H1 (cell line): ENCODE data around the gene ARID1B. TPM values are rescaled to one million over a fixed set of nuclear protein-coding genes. Genes with fewer than 3 reads are reported as not detected.

Source experiments
- CTCF ChIA-PET: fragments of 300-600 bp; sonication (Branson Sonifier 250); formaldehyde crosslinking; loops from one replicate; lab custom pipeline; 2021; ENCODE audit not compliant: partially characterized antibody; lab: Charles Lee
- POLR2A ChIA-PET: fragments of 300-600 bp; sonication (Branson Sonifier 250); formaldehyde crosslinking; loops from one replicate; lab custom pipeline; 2021; ENCODE audit warnings: inconsistent platforms; ENCODE audit not compliant: partially characterized antibody; lab: Charles Lee
- DNase-seq, 2 experiments: peaks; one replicate each; pipeline versions ENCODE4 v3.0.0 to v3.0.0-alpha.2; 2010 to 2022; ENCODE audit warnings: low spot score in 2 of 2, low read depth in 1 of 2, mixed read lengths in 1 of 2
- FAIRE-seq: peaks from 2 replicates; lab custom pipeline; 2011; peaks lifted over from hg19 to GRCh38; lab: Jason Lieb, UNC
- H2AFZ ChIP-seq: 2 replicates; pipeline ENCODE4 v1.8.1; 2012; ENCODE audit warnings: low read length, inconsistent platforms
- H2AK5ac ChIP-seq: 2 replicates; pipeline ENCODE4 v1.6.1; 2013; ENCODE audit warnings: low read depth, low read length
- H2BK120ac ChIP-seq: replicated peaks from 2 replicates; pipeline ENCODE3; 2013; ENCODE audit warnings: low read depth, low read length, inconsistent platforms
- H2BK12ac ChIP-seq: 2 replicates; pipeline ENCODE4 v1.6.1; 2013; ENCODE audit warnings: low read depth, low read length
- H2BK15ac ChIP-seq: 2 replicates; pipeline ENCODE4 v1.6.1; 2013; ENCODE audit warnings: low read length
- H2BK20ac ChIP-seq: 2 replicates; pipeline ENCODE4 v1.6.1; 2013; ENCODE audit warnings: low read length
- H2BK5ac ChIP-seq: 2 replicates; pipeline ENCODE4 v1.6.1; 2013; ENCODE audit warnings: low read depth, low read length
- H3K14ac ChIP-seq: 2 replicates; pipeline ENCODE4 v1.6.1; 2013; ENCODE audit warnings: inconsistent platforms; ENCODE audit not compliant: insufficient read length
- H3K18ac ChIP-seq: 2 replicates; pipeline ENCODE4 v1.6.1; 2013; ENCODE audit warnings: low read length; ENCODE audit errors: extremely low read depth
- H3K23ac ChIP-seq: 2 replicates; pipeline ENCODE4 v1.6.1; 2013; ENCODE audit warnings: inconsistent platforms; ENCODE audit not compliant: insufficient read length
- H3K23me2 ChIP-seq: 2 replicates; pipeline ENCODE4 v1.6.1; 2013; ENCODE audit warnings: low read depth, low read length
- H3K27ac ChIP-seq: 2 replicates; pipeline ENCODE4 v1.6.1; 2011; ENCODE audit warnings: low read depth, low read length, inconsistent platforms
- H3K27me3 ChIP-seq, 4 experiments: replicated peaks in 1 of 4; 1 replicate in 1 of 4; 2 replicates in 3 of 4; pipeline versions ENCODE4 v1.6.1 to v1.8.1; 2011 to 2013; ENCODE audit warnings: low read length in 3 of 4, mild to moderate bottlenecking in 3 of 4, inconsistent platforms in 2 of 4, mixed read lengths in 2 of 4, moderate library complexity in 1 of 4; ENCODE audit not compliant: control insufficient read depth in 3 of 4, insufficient read depth in 3 of 4; ENCODE audit errors: extremely low read depth in 1 of 4
- H3K36me3 ChIP-seq, 4 experiments: 2 replicates each; pipeline versions ENCODE4 v1.6.1 to v1.8.1; 2011 to 2013; ENCODE audit warnings: mild to moderate bottlenecking in 4 of 4, low read length in 3 of 4, moderate library complexity in 2 of 4, control low read depth in 1 of 4, inconsistent platforms in 1 of 4; ENCODE audit not compliant: insufficient read depth in 4 of 4, control insufficient read depth in 2 of 4
- H3K4ac ChIP-seq: replicated peaks from 2 replicates; pipeline ENCODE3; 2013; ENCODE audit warnings: low read length, low read depth, mixed read lengths, inconsistent platforms; ENCODE audit not compliant: insufficient read length
- H3K4me1 ChIP-seq, 4 experiments: replicated peaks in 1 of 4; 1 replicate in 1 of 4; 2 replicates in 3 of 4; pipeline versions ENCODE4 v1.6.1 to v1.8.1; 2011 to 2013; ENCODE audit warnings: low read length in 3 of 4, inconsistent platforms in 2 of 4, mixed read lengths in 1 of 4; ENCODE audit not compliant: insufficient read depth in 4 of 4, control insufficient read depth in 3 of 4
- H3K4me2 ChIP-seq, 2 experiments: 2 replicates each; pipeline versions ENCODE4 v1.6.1 to v1.8.1; 2011 to 2013; ENCODE audit warnings: low read depth in 2 of 2, low read length in 2 of 2, control low read depth in 1 of 2, inconsistent platforms in 1 of 2, mild to moderate bottlenecking in 1 of 2; ENCODE audit not compliant: insufficient read depth in 1 of 2
- H3K4me3 ChIP-seq, 4 experiments: fragments of 200-600, 300-600 bp in 1 of 4; sonication (generic), shearing (Covaris generic), sonication (Bioruptor Twin) in 1 of 4; 2 replicates each; pipeline versions ENCODE4 v1.5.1 to v1.8.1; 2011 to 2016; ENCODE audit warnings: low read length in 4 of 4, low read depth in 3 of 4, control low read depth in 2 of 4, inconsistent platforms in 2 of 4, mild to moderate bottlenecking in 2 of 4, mixed read lengths in 1 of 4, moderate library complexity in 1 of 4; ENCODE audit not compliant: insufficient read depth in 2 of 4; ENCODE audit errors: extremely low read depth in 1 of 4
- H3K56ac ChIP-seq: replicated peaks from 2 replicates; pipeline ENCODE3; 2013; ENCODE audit warnings: low read depth, mild to moderate bottlenecking, mixed read lengths, low read length, inconsistent platforms; ENCODE audit not compliant: insufficient read length
- H3K79me1 ChIP-seq: 2 replicates; pipeline ENCODE4 v1.6.1; 2013; ENCODE audit warnings: low read depth, low read length, control low read depth
- H3K79me2 ChIP-seq, 2 experiments: 2 replicates each; pipeline versions ENCODE4 v1.6.1 to v1.8.1; 2012 to 2013; ENCODE audit warnings: low read length in 2 of 2, mild to moderate bottlenecking in 2 of 2, inconsistent platforms in 1 of 2; ENCODE audit not compliant: insufficient read depth in 2 of 2, control insufficient read depth in 1 of 2
- H3K9ac ChIP-seq, 4 experiments: replicated peaks in 1 of 4; 1 replicate in 1 of 4; 2 replicates in 3 of 4; pipeline versions ENCODE4 v1.6.1 to v1.8.1; 2011 to 2013; ENCODE audit warnings: low read depth in 3 of 4, low read length in 3 of 4, control low read depth in 2 of 4, mild to moderate bottlenecking in 2 of 4, moderate library complexity in 2 of 4, inconsistent platforms in 1 of 4; ENCODE audit errors: extremely low read depth in 1 of 4
- H3K9me3 ChIP-seq, 2 experiments: 2 replicates each; pipeline versions ENCODE4 v1.6.1 to v1.8.1; 2012 to 2013; ENCODE audit warnings: mild to moderate bottlenecking in 2 of 2, moderate library complexity in 2 of 2, control low read depth in 1 of 2, inconsistent platforms in 1 of 2, low read depth in 1 of 2, low read length in 1 of 2, mixed read lengths in 1 of 2; ENCODE audit not compliant: insufficient read depth in 2 of 2
- H4K20me1 ChIP-seq, 2 experiments: replicated peaks in 1 of 2; 2 replicates each; pipeline versions ENCODE3 to v1.8.1; 2011 to 2013; ENCODE audit warnings: inconsistent platforms in 2 of 2, low read length in 2 of 2, mild to moderate bottlenecking in 1 of 2; ENCODE audit not compliant: insufficient read depth in 2 of 2, control insufficient read depth in 1 of 2
- H4K5ac ChIP-seq: 2 replicates; pipeline ENCODE4 v1.6.1; 2013; ENCODE audit warnings: low read length, low read depth, mixed read lengths, inconsistent platforms; ENCODE audit not compliant: insufficient read length
- H4K8ac ChIP-seq: 2 replicates; pipeline ENCODE4 v1.8.0; 2013; ENCODE audit warnings: mild to moderate bottlenecking, moderate library complexity, low read length, inconsistent platforms; ENCODE audit not compliant: insufficient read depth; ENCODE audit errors: extremely low read depth
- H4K91ac ChIP-seq: replicated peaks from 2 replicates; pipeline ENCODE3; 2013; ENCODE audit warnings: low read length, mixed read lengths, inconsistent platforms; ENCODE audit not compliant: insufficient read length
- EGR1 ChIP-seq: IDR thresholded peaks from 2 replicates; pipeline ENCODE4 v1.6.1; 2011; ENCODE audit warnings: low read depth, low read length, borderline replicate concordance
- FOSL1 ChIP-seq: IDR thresholded peaks from 2 replicates; pipeline ENCODE4 v1.6.1; 2011; ENCODE audit warnings: mild to moderate bottlenecking, low read depth, low read length, moderate library complexity; ENCODE audit not compliant: insufficient read depth
- JUND ChIP-seq: IDR thresholded peaks from 2 replicates; pipeline ENCODE4 v1.6.1; 2011; ENCODE audit warnings: mild to moderate bottlenecking, improper control_type of control experiment, low read length
- MAFK ChIP-seq: IDR thresholded peaks from 2 replicates; pipeline ENCODE4 v1.6.1; 2012; ENCODE audit warnings: low read depth, mild to moderate bottlenecking, improper control_type of control experiment, low read length
- RAD21 ChIP-seq, 2 experiments: IDR thresholded peaks in 1 of 2; conservative IDR thresholded peaks in 1 of 2; 2 replicates each; pipeline ENCODE4 v1.6.1; 2011; ENCODE audit warnings: low read depth in 2 of 2, low read length in 2 of 2, improper control_type of control experiment in 1 of 2, inconsistent platforms in 1 of 2, mild to moderate bottlenecking in 1 of 2, moderate library complexity in 1 of 2
- SIX5 ChIP-seq: IDR thresholded peaks from 2 replicates; pipeline ENCODE4 v1.6.1; 2011; ENCODE audit warnings: mild to moderate bottlenecking, low read depth, low read length
- SP4 ChIP-seq: IDR thresholded peaks from 2 replicates; pipeline ENCODE4 v1.6.1; 2012; ENCODE audit warnings: low read length, inconsistent platforms
- SUZ12 ChIP-seq: fragments of 200-600 bp; sonication (generic); IDR thresholded peaks from 2 replicates; pipeline ENCODE4 v1.6.1; 2012; ENCODE audit warnings: mild to moderate bottlenecking, inconsistent platforms, low read length, moderate library complexity, mixed read lengths
- YY1 ChIP-seq: IDR thresholded peaks from 2 replicates; pipeline ENCODE4 v1.6.1; 2011; ENCODE audit warnings: low read depth, mild to moderate bottlenecking, low read length
- WGBS, 2 experiments: shearing (Covaris generic) in 1 of 2; methylation state at CpG; one replicate each; pipeline versions ENCODE4 v1.1.6 to v1.1.7; 2013 to 2015; ENCODE audit warnings: low lambda C conversion rate in 2 of 2, mixed read lengths in 2 of 2, inconsistent platforms in 1 of 2, low coverage in 1 of 2, missing lambda C conversion rate in 1 of 2; ENCODE audit not compliant: insufficient replicate concordance in 2 of 2, insufficient coverage in 1 of 2, insufficient read length in 1 of 2; ENCODE audit errors: extremely low coverage in 1 of 2, missing lambda C conversion rate in 1 of 2; 5-methylcytosine and 5-hydroxymethylcytosine counted together
- polyA plus RNA-seq, 7 experiments: library from polyadenylated mRNA; depleted of rRNA in 3 of 7; stranded (reverse) in 5 of 7; unstranded in 2 of 7; fragments of >200 nt in 5 of 7; fragments of 200-250 nt in 2 of 7; gene quantifications; 1 replicate in 5 of 7; 2 replicates in 1 of 7; 4 replicates in 1 of 7; pipeline versions ENCODE4 v1.2.1 to v1.2.3, GENCODE V29; 2011 to 2013; ENCODE audit warnings: missing spikeins in 2 of 7, mixed read lengths in 2 of 7
- total RNA-seq: library from RNA; stranded (reverse); fragmentation: NEBNext Ultra II Directional; extraction: Animal tissue kit (Norgen Biotek cat#: 25700); gene quantifications from 2 replicates; pipeline ENCODE4 v1.2.1, GENCODE V29; 2021
- TF ChIP-seq, protein P1 (sequence below): IDR thresholded peaks from 2 replicates; pipeline ENCODE4 v1.6.1; 2012; ENCODE audit warnings: low read length, inconsistent platforms

Gene ARID1B
- total and polyA plus RNA-seq, 2 of the 8 experiments (the other 6 are each of a cell fraction or from before 2014, with no cell fraction given): 24.3 to 70.3 TPM

DNA sequence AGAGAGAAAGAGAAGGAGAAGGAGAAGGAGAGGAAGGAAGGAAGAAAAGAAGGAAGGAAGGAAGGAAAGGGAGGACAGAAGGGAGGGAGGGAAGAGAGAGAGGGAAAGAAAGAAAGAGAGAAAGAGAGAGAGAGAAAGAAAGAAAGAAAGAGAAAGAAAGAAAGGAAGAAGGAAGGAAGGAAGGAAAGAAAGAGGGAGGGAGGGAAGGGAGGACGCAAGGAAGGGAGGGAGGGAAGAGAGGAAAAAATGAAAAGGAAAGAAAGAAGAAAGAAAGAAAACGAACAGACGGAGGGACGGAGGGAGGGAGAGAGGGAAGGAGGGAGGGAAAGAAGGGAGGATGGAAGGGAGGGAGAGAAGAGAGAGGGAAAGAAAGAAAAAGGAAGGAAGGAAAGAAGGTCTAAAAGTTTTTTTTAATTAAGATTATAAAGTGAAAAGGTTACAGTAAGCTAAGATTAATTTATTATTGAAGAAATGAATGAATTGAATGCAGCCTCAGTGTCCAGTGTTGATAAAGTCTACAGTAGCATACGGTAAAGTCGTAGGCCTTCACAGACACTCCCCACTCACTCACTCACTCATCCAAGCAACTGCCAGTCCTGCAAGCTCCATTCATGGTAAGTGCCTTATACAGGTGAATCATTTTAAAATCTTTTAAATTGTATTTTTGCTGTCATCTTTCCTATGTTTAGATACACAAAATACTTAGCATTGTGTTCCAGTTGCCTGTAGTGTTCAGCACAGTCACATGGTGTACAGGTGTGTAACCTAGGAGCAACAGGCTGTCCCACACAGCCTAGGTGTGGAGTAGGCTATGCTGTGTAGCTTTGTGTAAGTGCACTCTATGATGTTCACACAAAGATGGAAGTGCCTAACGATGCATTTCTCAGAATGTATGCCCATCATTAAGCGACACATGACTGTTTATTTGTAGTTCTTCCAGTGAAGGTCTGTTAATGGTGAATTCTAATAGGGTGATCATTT lies 20.3 kb upstream of the ARID1B start:
- Histone ChIP-seq H3K4me1 (peaks cover 0 to 3% (median 0%) of the 10 kb centered on the region in 4 experiments; a peak in 2 of 7 replicates), H2BK12ac (no peak overlapping the region), H3K23ac (no peak overlapping the region), H3K18ac (no peak overlapping the region), H3K14ac (no peak overlapping the region), H3K79me1 (no peaks in the 10 kb centered on the region), H3K9me3 (no peaks in the 10 kb centered on the region), H3K4me3 (no peak overlapping the region), H3K23me2 (no peaks in the 10 kb centered on the region; the same call in 1 of the 2 replicates), H3K36me3 (no peaks in the 10 kb centered on the region), H3K56ac (no peak overlapping the region), H2AFZ (no peak overlapping the region), H2BK20ac (no peak overlapping the region), H2AK5ac (no peak overlapping the region), H3K9ac (no peak overlapping the region), H3K79me2 (no peaks in the 10 kb centered on the region), H4K5ac (no peak overlapping the region), H2BK120ac (no peak overlapping the region), H3K4ac (no peak overlapping the region), H2BK5ac (no peak overlapping the region), H4K8ac (no peak overlapping the region), H3K27ac (no peak overlapping the region), H4K20me1 (no peaks in the 10 kb centered on the region), H2BK15ac (no peak overlapping the region), H4K91ac (no peak overlapping the region), H3K4me2 (no peak overlapping the region), H3K27me3 (no peaks in the 10 kb centered on the region)
- DNase-seq: no peak
- ChIA-PET POLR2A (interaction anchor here (0.6 kb wide), 2 partner anchors 97 to 189 kb away, joined by 3 read pairs; no protein-coding TSS in a partner anchor), CTCF (interaction anchor here (0.5 to 5.1 kb wide), 4 partner anchors 12 to 305 kb away, joined by 3 to 23 read pairs (median 3); no protein-coding TSS in a partner anchor)
- no peak for FAIRE-seq
- 64 to 100% methylated on average over 3 to 8 of the region's 8 CpGs for WGBS, 2 experiments
- no peak for TF ChIP-seq RAD21 (IDR thresholded peaks at IDR 0.05 in 1 of 2, conservative IDR thresholded peaks at IDR 0.05 in 1 of 2; ENCODE audit: low read depth in 2 of 2, low read length in 2 of 2)
- no peak for TF ChIP-seq YY1
- no peak for TF ChIP-seq EGR1
- no peak for TF ChIP-seq MAFK
- no peak for TF ChIP-seq FOSL1
- TF ChIP-seq, protein P1, sequence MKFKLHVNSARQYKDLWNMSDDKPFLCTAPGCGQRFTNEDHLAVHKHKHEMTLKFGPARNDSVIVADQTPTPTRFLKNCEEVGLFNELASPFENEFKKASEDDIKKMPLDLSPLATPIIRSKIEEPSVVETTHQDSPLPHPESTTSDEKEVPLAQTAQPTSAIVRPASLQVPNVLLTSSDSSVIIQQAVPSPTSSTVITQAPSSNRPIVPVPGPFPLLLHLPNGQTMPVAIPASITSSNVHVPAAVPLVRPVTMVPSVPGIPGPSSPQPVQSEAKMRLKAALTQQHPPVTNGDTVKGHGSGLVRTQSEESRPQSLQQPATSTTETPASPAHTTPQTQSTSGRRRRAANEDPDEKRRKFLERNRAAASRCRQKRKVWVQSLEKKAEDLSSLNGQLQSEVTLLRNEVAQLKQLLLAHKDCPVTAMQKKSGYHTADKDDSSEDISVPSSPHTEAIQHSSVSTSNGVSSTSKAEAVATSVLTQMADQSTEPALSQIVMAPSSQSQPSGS: no peak
- TF ChIP-seq SUZ12: no peak
- TF ChIP-seq SP4: no peak
- no peak for TF ChIP-seq JUND
- no peak for TF ChIP-seq SIX5
